Endothelial cell (in vitro differentiated cells): ENCODE data around the gene PXN. TPM values are rescaled to one million over a fixed set of nuclear protein-coding genes. Genes with fewer than 3 reads are reported as not detected.
A peak's percentile ranks its signal among the peaks of the same experiment; 100 is the strongest.

Source experiments
- DNase-seq: peaks from one replicate; pipeline ENCODE4 v3.0.0; 2021; ENCODE audit warnings: low spot score
- H3K27ac Mint-ChIP-seq: one replicate; pipeline ENCODE4 v1.8.0; 2021; ENCODE audit warnings: mixed read lengths, inconsistent platforms; ENCODE audit not compliant: unreplicated experiment
- H3K27me3 Mint-ChIP-seq: one replicate; pipeline ENCODE4 v1.8.0; 2021; ENCODE audit warnings: mild to moderate bottlenecking, moderate library complexity, mixed read lengths, inconsistent platforms; ENCODE audit not compliant: unreplicated experiment
- H3K36me3 Mint-ChIP-seq: one replicate; pipeline ENCODE4 v1.8.0; 2021; ENCODE audit warnings: mild to moderate bottlenecking, low read depth, mixed read lengths, inconsistent platforms; ENCODE audit not compliant: unreplicated experiment
- H3K4me1 Mint-ChIP-seq: one replicate; pipeline ENCODE4 v1.8.0; 2021; ENCODE audit warnings: mild to moderate bottlenecking, mixed read lengths, inconsistent platforms; ENCODE audit not compliant: unreplicated experiment
- H3K4me3 Mint-ChIP-seq: one replicate; pipeline ENCODE4 v1.8.0; 2021; ENCODE audit warnings: mild to moderate bottlenecking, mixed read lengths, inconsistent platforms; ENCODE audit not compliant: unreplicated experiment
- H3K9me3 Mint-ChIP-seq: one replicate; pipeline ENCODE4 v1.8.0; 2021; ENCODE audit warnings: mixed read lengths, inconsistent platforms; ENCODE audit not compliant: unreplicated experiment
- CTCF ChIP-seq: fragments of 200-600 bp; sonication (generic); IDR thresholded peaks from one replicate; pipeline ENCODE4 v1.5.0; 2021; ENCODE audit warnings: antibody characterized with exemption; ENCODE audit not compliant: unreplicated experiment
- total RNA-seq: library from RNA; stranded (reverse); fragmentation: NEBNext Ultra II Directional; extraction: Animal tissue kit (Norgen Biotek cat#: 25700); gene quantifications from one replicate; pipeline ENCODE4 v1.2.1, GENCODE V29; 2021; ENCODE audit not compliant: unreplicated experiment

Gene PXN
- total RNA-seq, 1 donor from 2014 or later = 227 TPM

- Mint-ChIP-seq H3K27me3 (peaks cover 17% of the 10 kb centered on the region), H3K9me3 (no peaks in the 10 kb centered on the region), H3K27ac (no peak overlapping the region), H3K4me1 (peaks cover 68% of the 10 kb centered on the region), H3K36me3 (peaks cover 27% of the 10 kb centered on the region), H3K4me3 (peak overlapping the region; percentile 44)
- DNase-seq = no peak
- no peak for TF ChIP-seq CTCF
Observed at GRCh38 chr12:120228041-120228290, 37.6 kb downstream of the PXN start.

GRCh38 chr12:120227233-120228040 is 38.1 kb downstream of the PXN start:
- TF ChIP-seq CTCF = no peak
- H3K4me1 Mint-ChIP-seq = peaks cover 63% of the 10 kb centered on the region
- no peak for DNase-seq
- H3K27ac Mint-ChIP-seq = no peak overlapping the region
- peaks cover 19% of the 10 kb centered on the region for H3K27me3 Mint-ChIP-seq
- H3K9me3 Mint-ChIP-seq = no peaks in the 10 kb centered on the region
- peaks cover 27% of the 10 kb centered on the region for H3K36me3 Mint-ChIP-seq
- H3K4me3 Mint-ChIP-seq = peak overlapping the region; percentile 44

GRCh38 chr12:120225852-120226640 is 39.5 kb downstream of the PXN start:
- Mint-ChIP-seq H3K4me3 (no peak overlapping the region), H3K9me3 (no peaks in the 10 kb centered on the region), H3K27me3 (peaks cover 19% of the 10 kb centered on the region), H3K27ac (peak overlapping the region; percentile 61), H3K36me3 (peaks cover 19% of the 10 kb centered on the region), H3K4me1 (peaks cover 49% of the 10 kb centered on the region)
- TF ChIP-seq CTCF = no peak
- no peak for DNase-seq

GRCh38 chr12:120225200-120225558 is 40.4 kb downstream of the PXN start:
- Mint-ChIP-seq H3K27ac (peak overlapping the region; percentile 72), H3K27me3 (peaks cover 22% of the 10 kb centered on the region), H3K36me3 (peaks cover 22% of the 10 kb centered on the region), H3K4me1 (peaks cover 40% of the 10 kb centered on the region), H3K9me3 (no peaks in the 10 kb centered on the region), H3K4me3 (no peak overlapping the region)
- no peak for DNase-seq
- TF ChIP-seq CTCF = no peak
